GM23338 (cell line): ENCODE measurements around the gene CCDC86. TPM values are rescaled to one million over a fixed set of nuclear protein-coding genes. Genes with fewer than 3 reads are reported as not detected.

Source experiments
- ATAC-seq: fragments of 200-7000 bp; cut with Tn5 transposase; 3 replicates; pipeline ENCODE4 v1.9.1; 2020
- DNase-seq: peaks from one replicate; pipeline ENCODE4 v3.0.0-alpha.2; 2015; ENCODE audit warnings: low spot score
- H2AFZ ChIP-seq: fragments of 200-600 bp; sonication (generic); 2 replicates; pipeline ENCODE4 v1.8.0; 2016; ENCODE audit warnings: antibody characterized with exemption, mild to moderate bottlenecking, moderate library complexity
- H3F3A ChIP-seq: fragments of 200-600 bp; sonication (generic); replicated peaks from 2 replicates; pipeline ENCODE4 v1.8.0; 2017; ENCODE audit warnings: antibody characterized with exemption, mixed run types, low read depth
- H3K27ac ChIP-seq: fragments of 200-600 bp; sonication (generic); 2 replicates; pipeline ENCODE4 v1.6.1; 2016; ENCODE audit warnings: low read depth
- H3K27me3 ChIP-seq: fragments of 200-600 bp; sonication (generic); 2 replicates; pipeline ENCODE4 v1.8.0; 2016; ENCODE audit warnings: mild to moderate bottlenecking, mixed run types, moderate library complexity; ENCODE audit not compliant: insufficient read depth
- H3K36me3 ChIP-seq: fragments of 200-600 bp; sonication (generic); 2 replicates; pipeline ENCODE4 v1.8.0; 2016; ENCODE audit warnings: mild to moderate bottlenecking; ENCODE audit not compliant: insufficient read depth
- H3K4me1 ChIP-seq: fragments of 200-600 bp; sonication (generic); 2 replicates; pipeline ENCODE4 v1.8.0; 2016; ENCODE audit warnings: mild to moderate bottlenecking, moderate library complexity; ENCODE audit not compliant: insufficient read depth
- H3K4me2 ChIP-seq: fragments of 200-600 bp; sonication (generic); 2 replicates; pipeline ENCODE4 v1.7.1; 2017; ENCODE audit warnings: mixed run types
- H3K4me3 ChIP-seq: fragments of 200-600 bp; sonication (generic); 2 replicates; pipeline ENCODE4 v1.6.1; 2016; ENCODE audit warnings: mixed run types
- H3K79me2 ChIP-seq: fragments of 200-600 bp; sonication (generic); replicated peaks from 2 replicates; pipeline ENCODE4 v1.8.0; 2017; ENCODE audit warnings: mild to moderate bottlenecking; ENCODE audit not compliant: insufficient read depth
- H3K9me2 ChIP-seq: fragments of 200-600 bp; sonication (generic); 2 replicates; pipeline ENCODE4 v1.8.0; 2017; ENCODE audit not compliant: insufficient read depth
- H4K20me1 ChIP-seq: fragments of 200-600 bp; sonication (generic); replicated peaks from 2 replicates; pipeline ENCODE4 v1.8.0; 2017; ENCODE audit warnings: mild to moderate bottlenecking; ENCODE audit not compliant: insufficient read depth
- H3K27ac Mint-ChIP-seq: 2 replicates; pipeline ENCODE4 v1.8.0; 2020; ENCODE audit warnings: inconsistent platforms, mild to moderate bottlenecking, moderate library complexity, mixed read lengths
- H3K27me3 Mint-ChIP-seq: 3 replicates; pipeline ENCODE4 v1.8.0; 2022; ENCODE audit warnings: low read depth, mild to moderate bottlenecking, moderate library complexity, mixed read lengths, inconsistent platforms; ENCODE audit not compliant: insufficient read depth, poor library complexity
- H3K36me3 Mint-ChIP-seq: 3 replicates; pipeline ENCODE4 v1.8.0; 2021; ENCODE audit warnings: low read depth, mild to moderate bottlenecking, inconsistent platforms, moderate library complexity, mixed read lengths
- H3K4me1 Mint-ChIP-seq: 3 replicates; pipeline ENCODE4 v1.8.0; 2020; ENCODE audit warnings: mild to moderate bottlenecking, inconsistent platforms, mixed read lengths
- H3K4me3 Mint-ChIP-seq: 3 replicates; pipeline ENCODE4 v1.8.0; 2021; ENCODE audit warnings: moderate library complexity, mild to moderate bottlenecking, inconsistent platforms, mixed read lengths
- H3K9me3 Mint-ChIP-seq: 3 replicates; pipeline ENCODE4 v1.8.0; 2020; ENCODE audit warnings: moderate library complexity, mild to moderate bottlenecking, inconsistent platforms, mixed read lengths
- EZH2 ChIP-seq: fragments of 200-600 bp; sonication (generic); IDR thresholded peaks from one replicate; pipeline ENCODE4 v1.8.0; 2017; ENCODE audit warnings: antibody characterized with exemption, mild to moderate bottlenecking, low read depth; ENCODE audit not compliant: unreplicated experiment
- EZH2phosphoT487 ChIP-seq: fragments of 200-600 bp; sonication (generic); IDR thresholded peaks from one replicate; pipeline ENCODE4 v1.8.1; 2018; ENCODE audit warnings: antibody characterized with exemption; ENCODE audit not compliant: unreplicated experiment
- NANOG ChIP-seq: IDR thresholded peaks from 2 replicates; pipeline ENCODE4 v1.6.1; 2016; ENCODE audit warnings: antibody characterized with exemption, borderline replicate concordance
- polyA plus RNA-seq: library from polyadenylated mRNA; unstranded; fragments of >200 nt; fragmentation: Nextera tagmentation; extraction: Ambion mirVana; gene quantifications from 2 replicates; pipeline ENCODE4 v1.2.1, GENCODE V29; 2016
- total RNA-seq: library from RNA; depleted of rRNA; stranded (reverse); fragments of >200 nt; shearing (Covaris generic); gene quantifications from 2 replicates; pipeline ENCODE4 v1.2.3, GENCODE V29; 2014
- TF ChIP-seq, protein P1 (sequence below): IDR thresholded peaks from one replicate; pipeline ENCODE4 v1.6.1; 2018; ENCODE audit warnings: antibody characterized with exemption; ENCODE audit not compliant: unreplicated experiment
- TF ChIP-seq, protein P2 (sequence below): IDR thresholded peaks from 2 replicates; pipeline ENCODE4 v1.6.1; 2016; ENCODE audit warnings: antibody characterized with exemption
- TF ChIP-seq, protein P3 (sequence below), 2 experiments: fragments of 200-600 bp in 1 of 2; sonication (generic) in 1 of 2; conservative IDR thresholded peaks; 2 replicates each; pipeline versions ENCODE4 v1.5.1 to v1.6.1; 2016 to 2017; ENCODE audit warnings: antibody characterized with exemption in 2 of 2, low read depth in 2 of 2, mild to moderate bottlenecking in 2 of 2, moderate library complexity in 1 of 2
- TF ChIP-seq, protein P4 (sequence below): fragments of 250-450 bp; sonication (Bioruptor Pico); IDR thresholded peaks from 2 replicates; pipeline ENCODE4 v1.5.0; 2020; ENCODE audit warnings: mild to moderate bottlenecking, moderate library complexity

CCDC86 gene
- total and polyA plus RNA-seq, 2 experiments from 2014 or later, result 67.3 to 98.5 TPM

DNA sequence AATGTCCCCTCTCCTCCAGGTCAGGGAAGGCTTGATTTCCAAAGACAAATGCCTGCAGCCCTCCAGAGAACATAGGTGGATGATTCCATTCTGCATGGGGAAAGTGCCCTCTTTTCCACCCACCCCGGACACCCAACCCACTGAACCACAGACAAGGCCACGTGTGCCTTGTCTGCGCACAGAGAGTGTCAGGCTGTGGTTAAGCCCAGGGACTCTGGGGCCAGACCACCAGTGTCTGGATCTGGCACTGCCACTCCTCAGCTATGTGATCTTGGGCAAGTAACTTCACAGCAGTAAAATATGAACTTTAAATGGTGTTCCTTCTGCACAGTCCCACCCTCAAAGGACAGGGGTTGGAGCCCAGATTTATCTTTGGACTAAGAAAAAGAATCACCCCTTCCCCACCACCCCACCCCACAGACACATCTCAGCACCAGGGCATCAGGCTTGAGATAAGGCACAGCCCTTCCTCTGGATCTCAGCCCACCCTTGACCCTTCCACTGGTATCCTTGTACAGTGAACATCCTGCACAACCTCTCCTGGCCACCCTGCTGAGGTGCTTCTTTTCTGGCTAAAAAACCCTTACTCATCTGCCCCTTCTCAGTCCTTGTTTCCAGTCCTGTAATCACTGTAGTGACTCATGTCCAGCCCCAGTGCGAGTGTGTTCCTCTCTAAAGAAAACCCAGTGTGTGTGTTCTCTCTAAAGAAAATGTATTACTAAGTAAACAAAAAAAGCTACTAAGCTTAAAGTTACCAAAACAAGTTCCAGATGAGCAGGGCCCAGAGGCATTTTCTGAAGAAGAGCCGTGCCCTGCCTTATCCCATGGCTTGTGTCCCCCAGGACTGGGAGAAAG is 15.7 kb downstream of the CCDC86 start:
- Histone ChIP-seq H3K4me1 (no peaks in the 10 kb centered on the region), H3K9me2 (no peaks in the 10 kb centered on the region), H3K27me3 (peaks cover 21% of the 10 kb centered on the region), H3F3A (no peaks in the 10 kb centered on the region), H3K4me3 (no peak overlapping the region), H3K27ac (no peak overlapping the region), H3K79me2 (no peaks in the 10 kb centered on the region), H3K36me3 (no peaks in the 10 kb centered on the region), H3K4me2 (no peak overlapping the region), H4K20me1 (no peaks in the 10 kb centered on the region), H2AFZ (no peak overlapping the region)
- TF ChIP-seq, protein P1, sequence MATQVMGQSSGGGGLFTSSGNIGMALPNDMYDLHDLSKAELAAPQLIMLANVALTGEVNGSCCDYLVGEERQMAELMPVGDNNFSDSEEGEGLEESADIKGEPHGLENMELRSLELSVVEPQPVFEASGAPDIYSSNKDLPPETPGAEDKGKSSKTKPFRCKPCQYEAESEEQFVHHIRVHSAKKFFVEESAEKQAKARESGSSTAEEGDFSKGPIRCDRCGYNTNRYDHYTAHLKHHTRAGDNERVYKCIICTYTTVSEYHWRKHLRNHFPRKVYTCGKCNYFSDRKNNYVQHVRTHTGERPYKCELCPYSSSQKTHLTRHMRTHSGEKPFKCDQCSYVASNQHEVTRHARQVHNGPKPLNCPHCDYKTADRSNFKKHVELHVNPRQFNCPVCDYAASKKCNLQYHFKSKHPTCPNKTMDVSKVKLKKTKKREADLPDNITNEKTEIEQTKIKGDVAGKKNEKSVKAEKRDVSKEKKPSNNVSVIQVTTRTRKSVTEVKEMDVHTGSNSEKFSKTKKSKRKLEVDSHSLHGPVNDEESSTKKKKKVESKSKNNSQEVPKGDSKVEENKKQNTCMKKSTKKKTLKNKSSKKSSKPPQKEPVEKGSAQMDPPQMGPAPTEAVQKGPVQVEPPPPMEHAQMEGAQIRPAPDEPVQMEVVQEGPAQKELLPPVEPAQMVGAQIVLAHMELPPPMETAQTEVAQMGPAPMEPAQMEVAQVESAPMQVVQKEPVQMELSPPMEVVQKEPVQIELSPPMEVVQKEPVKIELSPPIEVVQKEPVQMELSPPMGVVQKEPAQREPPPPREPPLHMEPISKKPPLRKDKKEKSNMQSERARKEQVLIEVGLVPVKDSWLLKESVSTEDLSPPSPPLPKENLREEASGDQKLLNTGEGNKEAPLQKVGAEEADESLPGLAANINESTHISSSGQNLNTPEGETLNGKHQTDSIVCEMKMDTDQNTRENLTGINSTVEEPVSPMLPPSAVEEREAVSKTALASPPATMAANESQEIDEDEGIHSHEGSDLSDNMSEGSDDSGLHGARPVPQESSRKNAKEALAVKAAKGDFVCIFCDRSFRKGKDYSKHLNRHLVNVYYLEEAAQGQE, result no peak
- TF ChIP-seq EZH2, result no peak
- no peak for TF ChIP-seq NANOG
- TF ChIP-seq, protein P2, sequence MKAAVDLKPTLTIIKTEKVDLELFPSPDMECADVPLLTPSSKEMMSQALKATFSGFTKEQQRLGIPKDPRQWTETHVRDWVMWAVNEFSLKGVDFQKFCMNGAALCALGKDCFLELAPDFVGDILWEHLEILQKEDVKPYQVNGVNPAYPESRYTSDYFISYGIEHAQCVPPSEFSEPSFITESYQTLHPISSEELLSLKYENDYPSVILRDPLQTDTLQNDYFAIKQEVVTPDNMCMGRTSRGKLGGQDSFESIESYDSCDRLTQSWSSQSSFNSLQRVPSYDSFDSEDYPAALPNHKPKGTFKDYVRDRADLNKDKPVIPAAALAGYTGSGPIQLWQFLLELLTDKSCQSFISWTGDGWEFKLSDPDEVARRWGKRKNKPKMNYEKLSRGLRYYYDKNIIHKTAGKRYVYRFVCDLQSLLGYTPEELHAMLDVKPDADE, result no peak
- TF ChIP-seq EZH2phosphoT487, result no peak
- TF ChIP-seq, protein P3, sequence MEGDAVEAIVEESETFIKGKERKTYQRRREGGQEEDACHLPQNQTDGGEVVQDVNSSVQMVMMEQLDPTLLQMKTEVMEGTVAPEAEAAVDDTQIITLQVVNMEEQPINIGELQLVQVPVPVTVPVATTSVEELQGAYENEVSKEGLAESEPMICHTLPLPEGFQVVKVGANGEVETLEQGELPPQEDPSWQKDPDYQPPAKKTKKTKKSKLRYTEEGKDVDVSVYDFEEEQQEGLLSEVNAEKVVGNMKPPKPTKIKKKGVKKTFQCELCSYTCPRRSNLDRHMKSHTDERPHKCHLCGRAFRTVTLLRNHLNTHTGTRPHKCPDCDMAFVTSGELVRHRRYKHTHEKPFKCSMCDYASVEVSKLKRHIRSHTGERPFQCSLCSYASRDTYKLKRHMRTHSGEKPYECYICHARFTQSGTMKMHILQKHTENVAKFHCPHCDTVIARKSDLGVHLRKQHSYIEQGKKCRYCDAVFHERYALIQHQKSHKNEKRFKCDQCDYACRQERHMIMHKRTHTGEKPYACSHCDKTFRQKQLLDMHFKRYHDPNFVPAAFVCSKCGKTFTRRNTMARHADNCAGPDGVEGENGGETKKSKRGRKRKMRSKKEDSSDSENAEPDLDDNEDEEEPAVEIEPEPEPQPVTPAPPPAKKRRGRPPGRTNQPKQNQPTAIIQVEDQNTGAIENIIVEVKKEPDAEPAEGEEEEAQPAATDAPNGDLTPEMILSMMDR (conservative IDR thresholded peaks at IDR 0.05; ENCODE audit: low read depth in 2 of 2), result no peak
- TF ChIP-seq, protein P4, sequence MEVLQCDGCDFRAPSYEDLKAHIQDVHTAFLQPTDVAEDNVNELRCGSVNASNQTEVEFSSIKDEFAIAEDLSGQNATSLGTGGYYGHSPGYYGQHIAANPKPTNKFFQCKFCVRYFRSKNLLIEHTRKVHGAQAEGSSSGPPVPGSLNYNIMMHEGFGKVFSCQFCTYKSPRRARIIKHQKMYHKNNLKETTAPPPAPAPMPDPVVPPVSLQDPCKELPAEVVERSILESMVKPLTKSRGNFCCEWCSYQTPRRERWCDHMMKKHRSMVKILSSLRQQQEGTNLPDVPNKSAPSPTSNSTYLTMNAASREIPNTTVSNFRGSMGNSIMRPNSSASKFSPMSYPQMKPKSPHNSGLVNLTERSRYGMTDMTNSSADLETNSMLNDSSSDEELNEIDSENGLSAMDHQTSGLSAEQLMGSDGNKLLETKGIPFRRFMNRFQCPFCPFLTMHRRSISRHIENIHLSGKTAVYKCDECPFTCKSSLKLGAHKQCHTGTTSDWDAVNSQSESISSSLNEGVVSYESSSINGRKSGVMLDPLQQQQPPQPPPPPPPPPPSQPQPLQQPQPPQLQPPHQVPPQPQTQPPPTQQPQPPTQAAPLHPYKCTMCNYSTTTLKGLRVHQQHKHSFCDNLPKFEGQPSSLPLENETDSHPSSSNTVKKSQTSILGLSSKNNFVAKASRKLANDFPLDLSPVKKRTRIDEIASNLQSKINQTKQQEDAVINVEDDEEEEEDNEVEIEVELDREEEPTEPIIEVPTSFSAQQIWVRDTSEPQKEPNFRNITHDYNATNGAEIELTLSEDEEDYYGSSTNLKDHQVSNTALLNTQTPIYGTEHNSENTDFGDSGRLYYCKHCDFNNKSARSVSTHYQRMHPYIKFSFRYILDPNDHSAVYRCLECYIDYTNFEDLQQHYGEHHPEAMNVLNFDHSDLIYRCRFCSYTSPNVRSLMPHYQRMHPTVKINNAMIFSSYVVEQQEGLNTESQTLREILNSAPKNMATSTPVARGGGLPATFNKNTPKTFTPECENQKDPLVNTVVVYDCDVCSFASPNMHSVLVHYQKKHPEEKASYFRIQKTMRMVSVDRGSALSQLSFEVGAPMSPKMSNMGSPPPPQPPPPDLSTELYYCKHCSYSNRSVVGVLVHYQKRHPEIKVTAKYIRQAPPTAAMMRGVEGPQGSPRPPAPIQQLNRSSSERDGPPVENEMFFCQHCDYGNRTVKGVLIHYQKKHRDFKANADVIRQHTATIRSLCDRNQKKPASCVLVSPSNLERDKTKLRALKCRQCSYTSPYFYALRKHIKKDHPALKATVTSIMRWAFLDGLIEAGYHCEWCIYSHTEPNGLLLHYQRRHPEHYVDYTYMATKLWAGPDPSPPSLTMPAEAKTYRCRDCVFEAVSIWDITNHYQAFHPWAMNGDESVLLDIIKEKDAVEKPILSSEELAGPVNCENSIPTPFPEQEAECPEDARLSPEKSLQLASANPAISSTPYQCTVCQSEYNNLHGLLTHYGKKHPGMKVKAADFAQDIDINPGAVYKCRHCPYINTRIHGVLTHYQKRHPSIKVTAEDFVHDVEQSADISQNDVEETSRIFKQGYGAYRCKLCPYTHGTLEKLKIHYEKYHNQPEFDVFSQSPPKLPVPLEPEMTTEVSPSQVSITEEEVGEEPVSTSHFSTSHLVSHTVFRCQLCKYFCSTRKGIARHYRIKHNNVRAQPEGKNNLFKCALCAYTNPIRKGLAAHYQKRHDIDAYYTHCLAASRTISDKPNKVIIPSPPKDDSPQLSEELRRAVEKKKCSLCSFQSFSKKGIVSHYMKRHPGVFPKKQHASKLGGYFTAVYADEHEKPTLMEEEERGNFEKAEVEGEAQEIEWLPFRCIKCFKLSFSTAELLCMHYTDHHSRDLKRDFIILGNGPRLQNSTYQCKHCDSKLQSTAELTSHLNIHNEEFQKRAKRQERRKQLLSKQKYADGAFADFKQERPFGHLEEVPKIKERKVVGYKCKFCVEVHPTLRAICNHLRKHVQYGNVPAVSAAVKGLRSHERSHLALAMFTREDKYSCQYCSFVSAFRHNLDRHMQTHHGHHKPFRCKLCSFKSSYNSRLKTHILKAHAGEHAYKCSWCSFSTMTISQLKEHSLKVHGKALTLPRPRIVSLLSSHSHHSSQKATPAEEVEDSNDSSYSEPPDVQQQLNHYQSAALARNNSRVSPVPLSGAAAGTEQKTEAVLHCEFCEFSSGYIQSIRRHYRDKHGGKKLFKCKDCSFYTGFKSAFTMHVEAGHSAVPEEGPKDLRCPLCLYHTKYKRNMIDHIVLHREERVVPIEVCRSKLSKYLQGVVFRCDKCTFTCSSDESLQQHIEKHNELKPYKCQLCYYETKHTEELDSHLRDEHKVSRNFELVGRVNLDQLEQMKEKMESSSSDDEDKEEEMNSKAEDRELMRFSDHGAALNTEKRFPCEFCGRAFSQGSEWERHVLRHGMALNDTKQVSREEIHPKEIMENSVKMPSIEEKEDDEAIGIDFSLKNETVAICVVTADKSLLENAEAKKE (CRISPR knock-in tag), result no peak
- Mint-ChIP-seq H3K27ac (no peak overlapping the region), H3K27me3 (peaks cover 11% of the 10 kb centered on the region), H3K4me3 (no peak overlapping the region), H3K4me1 (no peaks in the 10 kb centered on the region; the same call in 2 of the 3 replicates), H3K9me3 (no peaks in the 10 kb centered on the region; the same call in 2 of the 3 replicates), H3K36me3 (peaks cover 3% of the 10 kb centered on the region; the same call in 2 of the 3 replicates)
- ATAC-seq, result no peak
- no peak for DNase-seq
